ENCODE results near the gene SCN4A.
A peak's percentile ranks its signal among the peaks of the same experiment; 100 is the strongest.

Gene SCN4A

GRCh38 chr17:64001763-64002529 lies 29.2 kb upstream of the SCN4A start:
- no peak for DNase-seq

GRCh38 chr17:64001091-64001579 lies 28.4 kb upstream of the SCN4A start:
- no peak for DNase-seq

GRCh38 chr17:63999680-64000531 lies 27.2 kb upstream of the SCN4A start:
- DNase-seq, result no peak

- DNase-seq, result no peak
These were observed 26.3 kb upstream of the SCN4A start for GRCh38 chr17:63998721-63999679.

DNA sequence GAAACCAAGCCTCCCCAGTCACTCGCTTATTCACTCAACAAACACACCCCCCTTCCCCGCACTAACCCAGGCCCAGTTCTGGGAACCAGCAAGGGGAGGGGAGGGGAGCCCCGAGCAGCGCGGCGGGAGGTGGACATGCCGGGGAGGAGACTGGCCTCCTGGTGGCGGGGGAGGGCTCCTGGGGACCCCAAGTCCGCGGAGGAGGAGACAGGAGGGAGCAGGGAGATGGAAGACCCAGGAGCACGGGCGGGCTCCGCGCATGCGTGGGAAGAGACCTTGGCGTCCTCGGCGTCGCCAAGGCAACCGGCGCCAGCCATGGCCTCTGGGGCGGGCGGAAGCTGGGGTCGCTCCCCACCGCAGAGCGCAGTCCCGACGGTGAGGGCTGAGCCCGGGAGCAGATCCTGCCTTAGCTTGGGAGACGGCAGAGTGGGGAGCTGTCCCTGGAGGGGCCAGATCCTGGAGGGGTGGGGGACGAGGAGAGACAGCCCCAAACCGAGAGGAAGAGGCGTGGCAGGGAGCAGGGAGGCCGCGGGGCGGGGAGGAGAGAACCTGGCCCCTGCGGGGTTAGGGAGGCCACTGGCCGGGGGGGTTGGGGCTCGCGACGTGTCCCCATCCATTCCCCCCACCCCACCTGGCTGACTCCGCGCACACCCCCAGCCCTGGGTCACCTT lies 25.5 kb upstream of the SCN4A start, which contains the start of gene PRR29:
TSS of gene PRR29 (plus strand) at position 302 of the 671 bp plus-strand sequence. CDS start at position 316, 14 bp downstream.
- peak; percentile 81 for DNase-seq

- no peak for DNase-seq
These were observed 24.8 kb upstream of the SCN4A start for GRCh38 chr17:63997341-63998048.

GRCh38 chr17:63996430-63997182 lies 23.9 kb upstream of the SCN4A start:
- DNase-seq, result no peak

- no peak for DNase-seq
These were observed 22.9 kb upstream of the SCN4A start for GRCh38 chr17:63995626-63996025.

DNA sequence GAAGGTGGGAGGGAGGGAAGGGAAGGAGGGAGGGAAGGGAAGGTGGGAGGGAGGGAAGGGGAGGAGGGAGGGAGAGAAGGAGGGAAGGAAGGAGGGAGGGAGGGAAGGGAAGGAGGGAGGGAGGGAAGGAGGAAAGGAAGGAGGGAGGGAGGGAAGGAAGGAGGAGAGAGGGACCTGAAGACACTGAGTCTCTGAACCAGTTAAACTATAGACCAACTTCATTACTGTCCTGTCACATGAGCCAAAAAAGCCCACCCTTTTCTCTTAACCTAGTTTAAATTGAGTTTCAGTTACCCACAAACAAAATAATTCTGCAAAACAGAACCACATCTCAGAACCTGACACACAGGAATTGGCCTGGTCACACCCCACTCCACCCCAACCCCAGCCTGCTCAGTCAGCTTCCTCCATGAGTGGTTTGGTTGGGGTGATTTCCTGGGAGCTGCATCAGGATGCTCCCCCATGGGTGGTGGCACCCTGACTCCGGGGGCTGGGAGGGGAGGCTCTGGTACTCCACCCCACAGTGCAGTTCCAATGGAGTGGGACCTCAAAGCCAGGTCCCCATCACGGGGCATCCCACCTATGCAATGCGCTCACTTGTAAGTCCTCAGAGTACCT lies 20.8 kb upstream of the SCN4A start:
- no peak for DNase-seq

DNA sequence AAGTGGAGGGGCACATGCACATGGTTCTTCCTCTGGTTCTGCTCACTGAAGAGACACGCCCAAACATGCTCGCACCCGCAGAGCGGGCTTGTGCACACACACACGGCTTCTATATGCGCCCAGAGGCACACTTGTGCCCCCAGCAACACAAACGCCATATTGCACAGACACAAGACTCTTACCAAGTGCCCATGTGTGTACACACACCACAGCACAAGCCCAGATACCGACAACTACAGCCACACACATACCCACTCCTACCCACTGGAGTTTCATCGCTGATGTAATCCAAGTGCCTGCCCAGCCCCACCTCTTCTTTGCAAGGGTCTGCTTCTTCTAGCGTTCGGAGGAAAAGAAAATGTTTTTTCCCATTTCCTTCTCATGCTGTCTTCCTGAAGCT lies 18.9 kb upstream of the SCN4A start:
- DNase-seq, result no peak

DNA sequence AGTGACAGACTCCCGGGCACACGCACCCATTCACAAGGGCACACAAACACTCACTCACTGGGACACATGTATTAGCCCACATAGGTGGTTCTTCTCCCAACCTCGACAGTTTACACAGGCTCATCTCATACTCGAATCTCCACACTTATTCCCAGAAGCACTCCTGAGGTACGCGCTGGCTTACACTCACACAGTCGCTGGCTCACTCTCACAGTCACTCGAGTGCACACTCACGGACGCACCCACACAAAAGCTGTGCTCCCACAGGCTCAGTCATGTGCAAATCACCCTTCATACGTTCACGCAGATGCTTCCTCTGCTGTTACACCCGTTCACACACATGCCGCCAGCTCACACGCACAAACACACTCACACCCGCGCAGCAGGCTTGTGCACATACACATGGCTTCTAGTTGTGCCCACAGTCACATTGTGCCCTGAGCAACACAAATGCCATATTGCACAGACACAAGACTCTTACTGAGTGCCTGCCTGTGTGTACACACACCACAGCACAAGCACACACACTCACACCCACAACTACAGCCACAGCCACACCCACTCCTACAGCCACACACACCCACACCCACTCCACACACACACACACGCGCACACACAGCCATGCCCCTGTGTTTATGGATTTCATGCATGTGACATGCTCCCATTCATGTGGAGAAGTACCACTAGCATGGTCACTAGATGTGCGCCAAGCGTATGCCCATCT lies 17.1 kb upstream of the SCN4A start:
- no peak for DNase-seq

DNA sequence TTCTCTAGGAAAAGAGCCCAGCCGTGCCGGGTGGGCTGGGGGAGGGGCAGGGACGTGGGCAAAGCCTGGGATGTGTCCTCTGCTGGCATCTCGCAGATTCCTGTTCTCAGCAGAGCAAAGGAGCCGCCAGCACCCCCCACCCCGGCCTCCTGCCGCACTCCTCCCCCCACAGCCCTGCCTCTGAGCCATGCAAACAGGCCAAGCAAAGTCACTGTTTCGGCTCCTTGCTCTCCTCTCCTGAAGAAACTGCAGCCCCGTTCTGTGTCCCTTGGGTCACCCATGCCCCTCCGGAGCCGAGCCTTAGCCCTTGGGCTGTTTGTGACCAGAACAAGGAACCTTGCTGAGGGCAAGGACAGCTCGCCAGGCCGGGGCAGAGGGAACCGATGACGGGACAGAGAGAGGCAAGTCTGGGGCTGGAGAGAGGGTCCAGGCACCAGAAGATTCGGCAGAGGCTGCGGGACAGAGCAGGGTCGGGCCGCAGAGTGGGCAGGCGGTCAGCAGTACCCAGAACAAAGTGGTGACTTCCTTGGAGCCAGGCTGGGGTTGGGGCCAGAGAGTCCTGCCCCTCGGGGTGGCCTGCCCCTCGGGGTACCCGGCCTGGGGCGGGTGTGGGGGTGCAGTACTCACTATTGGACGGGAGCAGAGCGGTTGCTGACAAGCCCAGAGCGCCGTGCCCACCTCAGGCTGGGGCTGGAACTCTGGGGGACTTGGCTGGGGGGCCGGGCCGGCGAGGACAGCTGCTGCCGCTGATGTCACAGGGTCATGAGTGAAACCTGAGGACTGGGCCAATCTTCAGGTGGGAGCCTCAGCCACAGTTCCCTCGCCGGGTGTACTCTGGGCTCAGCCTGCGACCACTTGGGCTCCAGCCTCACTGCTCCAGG lies 16.3 kb upstream of the SCN4A start:
- DNase-seq, result no peak

DNA sequence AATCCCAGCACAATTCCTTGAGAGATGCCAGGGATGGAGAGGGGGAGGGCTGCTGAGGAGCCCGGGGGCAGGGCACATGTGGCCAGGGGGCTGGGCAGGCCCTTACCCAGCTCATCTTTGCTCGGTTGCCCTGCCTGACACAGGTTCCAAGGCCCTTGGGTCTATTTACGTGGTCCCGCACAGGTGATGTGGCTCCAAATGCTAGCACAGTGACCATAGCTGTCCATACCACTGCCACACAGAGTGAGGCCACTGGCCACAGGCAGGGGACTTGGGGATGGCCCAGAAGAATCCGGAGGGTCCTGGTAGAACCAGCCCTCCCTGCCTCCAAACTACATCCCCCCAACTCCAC lies 15.4 kb upstream of the SCN4A start:
- no peak for DNase-seq

DNA sequence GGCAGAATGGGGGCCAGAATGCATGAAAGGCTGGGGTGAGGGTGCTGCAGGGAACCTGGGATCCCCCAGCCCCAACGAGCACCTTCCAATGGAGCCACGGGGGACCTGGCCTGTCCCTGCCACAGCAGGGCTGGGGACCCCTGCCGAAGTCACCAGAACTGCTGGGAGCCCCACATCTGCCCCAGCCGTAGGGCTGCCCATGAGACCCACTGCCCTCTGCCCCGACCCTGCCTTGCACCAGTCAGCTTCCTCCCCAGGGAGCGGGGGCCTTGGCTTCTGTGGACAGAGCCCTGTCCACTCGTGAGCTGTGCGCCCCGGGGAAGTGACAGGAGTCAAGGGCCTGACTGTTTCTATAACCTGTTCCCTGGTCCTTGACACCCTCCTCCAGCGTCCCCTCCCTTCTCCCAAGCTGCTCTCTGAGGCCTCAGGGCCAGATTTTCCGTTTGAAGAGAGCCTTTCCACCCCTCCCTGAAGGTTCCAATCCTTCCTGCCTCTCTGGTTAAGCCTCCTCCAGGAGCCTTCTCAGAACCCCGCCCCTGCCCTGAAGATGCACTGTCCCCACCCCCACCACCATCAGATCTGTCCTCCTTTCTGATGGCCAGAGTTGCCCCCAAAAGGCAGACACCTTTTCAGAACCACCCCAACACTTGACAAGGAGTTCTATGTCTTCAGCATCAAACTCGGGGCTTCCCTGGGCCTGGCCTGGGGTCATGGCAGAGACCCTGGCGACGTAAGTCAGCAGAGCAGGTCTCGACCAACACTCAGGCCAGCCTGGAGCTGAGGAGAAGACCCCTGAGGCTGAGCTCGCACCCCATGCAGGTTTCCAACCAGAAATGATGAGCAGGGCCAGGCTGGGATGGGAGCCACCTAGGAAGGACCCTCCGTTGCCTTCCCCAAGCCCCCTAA lies 14.8 kb upstream of the SCN4A start:
- no peak for DNase-seq

DNA sequence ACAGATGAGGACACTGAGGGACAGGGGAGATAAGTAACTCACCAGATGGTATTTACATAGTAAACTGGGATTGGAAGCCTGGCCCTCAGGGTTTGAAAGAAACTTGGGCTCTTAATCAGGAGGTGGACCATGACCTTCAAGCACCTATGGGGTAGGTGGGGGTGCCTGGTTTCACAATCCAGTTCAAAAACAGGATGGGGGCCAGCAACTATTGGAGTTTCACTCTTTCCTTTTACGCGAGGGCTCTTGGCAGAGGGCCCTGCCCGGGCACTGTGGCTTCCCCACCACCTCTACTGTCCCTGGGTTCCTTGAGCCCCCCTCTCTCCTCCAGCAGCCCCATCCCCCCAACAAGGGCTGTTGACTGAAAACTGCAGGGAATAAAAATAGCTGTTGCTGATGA lies 14.1 kb upstream of the SCN4A start:
- DNase-seq, result no peak

DNA sequence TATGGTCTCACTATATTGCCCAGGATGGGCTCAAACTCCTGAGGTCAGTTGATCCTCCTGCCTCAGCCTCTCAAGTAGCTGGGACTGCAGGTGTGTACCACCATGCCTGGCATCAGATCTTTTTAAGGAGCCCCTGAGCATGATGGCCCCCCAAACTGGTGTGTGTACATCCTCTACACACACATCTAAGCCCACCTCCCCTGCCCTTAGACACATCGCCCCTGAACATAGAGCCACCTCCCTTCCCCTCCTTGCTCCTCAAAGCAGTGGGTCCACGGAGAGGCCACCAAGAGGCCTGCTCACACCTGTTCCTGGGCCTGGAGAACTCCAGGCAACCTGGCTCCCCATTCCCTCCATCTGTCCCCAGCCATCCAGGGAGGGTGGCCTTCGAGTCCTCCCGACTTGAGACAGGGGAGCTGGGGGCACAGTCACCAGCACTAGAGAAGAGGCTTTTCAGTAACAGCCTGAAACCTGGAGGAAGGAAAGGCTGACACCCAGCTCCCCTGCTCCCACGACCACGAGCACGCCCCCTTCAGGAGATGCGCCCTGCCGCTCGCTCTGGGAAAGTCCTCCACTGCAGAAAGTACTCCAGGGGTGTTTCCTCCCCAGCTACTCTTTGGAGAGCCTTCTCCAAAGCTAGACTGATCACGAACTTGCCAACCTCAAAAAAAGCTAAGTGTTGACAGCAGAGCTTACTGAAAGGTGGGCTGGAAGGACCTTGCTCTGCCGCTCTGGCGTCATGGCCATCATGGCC lies 12.8 kb upstream of the SCN4A start:
- peak; percentile 45 for DNase-seq

All from stimulated activated CD8-positive, alpha-beta memory T cell treated with anti-CD3 and anti-CD28 coated beads, Interleukin-4, amount 100 ng/mL, for 48 hours (primary cell).